HEK293 (cell line): ENCODE measurements around the gene RHOG.
A peak's percentile ranks its signal among the peaks of the same experiment; 100 is the strongest.

ENCODE experiments used
- EGR2 ChIP-seq: fragments of 450-650 bp; formaldehyde crosslinking; IDR thresholded peaks from 2 replicates; pipeline ENCODE4 v1.5.1; 2016; ENCODE audit warnings: low read depth, missing biosample characterization, missing genetic modification characterization
- FEZF1 ChIP-seq: fragments of 450-650 bp; formaldehyde crosslinking; IDR thresholded peaks from 2 replicates; pipeline ENCODE4 v1.5.1; 2016; ENCODE audit warnings: missing biosample characterization, missing genetic modification characterization
- GLIS1 ChIP-seq: fragments of 450-650 bp; formaldehyde crosslinking; IDR thresholded peaks from 2 replicates; pipeline ENCODE4 v1.5.1; 2016; ENCODE audit warnings: missing biosample characterization, missing genetic modification characterization
- HOXD13 ChIP-seq: sonication (generic); formaldehyde crosslinking; IDR thresholded peaks from 2 replicates; pipeline ENCODE4 v1.8.0; 2022; ENCODE audit warnings: missing genetic modification reagents, borderline replicate concordance
- KLF10 ChIP-seq: fragments of 450-650 bp; IDR thresholded peaks from 2 replicates; pipeline ENCODE4 v1.5.1; 2018; ENCODE audit warnings: missing biosample characterization, mild to moderate bottlenecking, missing genetic modification characterization
- KLF9 ChIP-seq: fragments of 450-650 bp; formaldehyde crosslinking; IDR thresholded peaks from 2 replicates; pipeline ENCODE4 v1.5.1; 2016; ENCODE audit warnings: missing biosample characterization, missing genetic modification characterization, low read depth
- PATZ1 ChIP-seq: fragments of 450-650 bp; formaldehyde crosslinking; IDR thresholded peaks from 2 replicates; pipeline ENCODE4 v1.5.1; 2016; ENCODE audit warnings: missing biosample characterization, missing genetic modification characterization
- PBX3 ChIP-seq: sonication (generic); formaldehyde crosslinking; IDR thresholded peaks from 2 replicates; pipeline ENCODE4 v1.8.1; 2022; ENCODE audit warnings: mild to moderate bottlenecking, moderate library complexity, missing genetic modification reagents
- SETDB1 ChIP-seq: IDR thresholded peaks from one replicate; pipeline ENCODE4 v1.6.1; 2017; ENCODE audit warnings: mild to moderate bottlenecking, low read length, moderate library complexity, mixed read lengths; ENCODE audit not compliant: insufficient read length
- SP3 ChIP-seq: fragments of 450-650 bp; formaldehyde crosslinking; IDR thresholded peaks from 2 replicates; pipeline ENCODE4 v1.5.1; 2016; ENCODE audit warnings: missing biosample characterization, missing genetic modification characterization
- TRIM28 ChIP-seq: IDR thresholded peaks from 2 replicates; pipeline ENCODE4 v1.6.1; 2011; ENCODE audit warnings: low read length, control low read depth, borderline replicate concordance
- ZBTB11 ChIP-seq: fragments of 450-650 bp; formaldehyde crosslinking; conservative IDR thresholded peaks from 2 replicates; pipeline ENCODE4 v1.5.1; 2016; ENCODE audit warnings: low read depth, missing biosample characterization, missing genetic modification characterization
- ZBTB26 ChIP-seq: fragments of 450-650 bp; formaldehyde crosslinking; optimal IDR thresholded peaks from 2 replicates; pipeline ENCODE3; 2016; ENCODE audit warnings: missing biosample characterization, mild to moderate bottlenecking, missing genetic modification characterization
- ZBTB48 ChIP-seq: fragments of 450-650 bp; formaldehyde crosslinking; IDR thresholded peaks from 2 replicates; pipeline ENCODE4 v1.5.1; 2016; ENCODE audit warnings: missing biosample characterization, missing genetic modification characterization
- ZFP3 ChIP-seq: fragments of 450-650 bp; formaldehyde crosslinking; IDR thresholded peaks from 2 replicates; pipeline ENCODE4 v1.5.1; 2016; ENCODE audit warnings: low read depth, missing biosample characterization, missing genetic modification characterization
- ZFP69B ChIP-seq: fragments of 450-650 bp; formaldehyde crosslinking; IDR thresholded peaks from 2 replicates; pipeline ENCODE4 v1.5.1; 2016; ENCODE audit warnings: missing biosample characterization, missing genetic modification characterization
- ZIC2 ChIP-seq: fragments of 450-650 bp; formaldehyde crosslinking; IDR thresholded peaks from 2 replicates; pipeline ENCODE4 v1.5.1; 2016; ENCODE audit warnings: missing biosample characterization, missing genetic modification characterization
- ZNF2 ChIP-seq: fragments of 450-650 bp; formaldehyde crosslinking; IDR thresholded peaks from 2 replicates; pipeline ENCODE4 v1.5.1; 2016; ENCODE audit warnings: missing biosample characterization, missing genetic modification characterization
- ZNF302 ChIP-seq: fragments of 450-650 bp; formaldehyde crosslinking; IDR thresholded peaks from 2 replicates; pipeline ENCODE4 v1.5.1; 2016; ENCODE audit warnings: missing biosample characterization, missing genetic modification characterization, low read depth
- ZNF324 ChIP-seq: fragments of 450-650 bp; formaldehyde crosslinking; IDR thresholded peaks from 2 replicates; pipeline ENCODE4 v1.5.1; 2016; ENCODE audit warnings: missing biosample characterization, missing genetic modification characterization
- ZNF37A ChIP-seq: fragments of 450-650 bp; IDR thresholded peaks from 2 replicates; pipeline ENCODE4 v1.5.1; 2018; ENCODE audit warnings: missing biosample characterization, missing genetic modification characterization
- ZNF391 ChIP-seq: fragments of 450-650 bp; formaldehyde crosslinking; IDR thresholded peaks from 2 replicates; pipeline ENCODE4 v1.5.1; 2016; ENCODE audit warnings: low read depth, missing biosample characterization, missing genetic modification characterization, borderline replicate concordance
- ZNF48 ChIP-seq: fragments of 450-650 bp; formaldehyde crosslinking; IDR thresholded peaks from 2 replicates; pipeline ENCODE4 v1.5.1; 2016; ENCODE audit warnings: missing biosample characterization, missing genetic modification characterization
- ZNF488 ChIP-seq: fragments of 450-650 bp; formaldehyde crosslinking; IDR thresholded peaks from 2 replicates; pipeline ENCODE4 v1.5.1; 2016; ENCODE audit warnings: missing biosample characterization, missing genetic modification characterization
- ZNF501 ChIP-seq: fragments of 450-650 bp; formaldehyde crosslinking; IDR thresholded peaks from 2 replicates; pipeline ENCODE4 v1.5.1; 2016; ENCODE audit warnings: missing biosample characterization, missing genetic modification characterization
- ZNF580 ChIP-seq: fragments of 450-650 bp; formaldehyde crosslinking; IDR thresholded peaks from 2 replicates; pipeline ENCODE4 v1.5.1; 2016; ENCODE audit warnings: missing biosample characterization, missing genetic modification characterization
- ZNF621 ChIP-seq: fragments of 450-650 bp; formaldehyde crosslinking; IDR thresholded peaks from 2 replicates; pipeline ENCODE4 v1.5.1; 2017; ENCODE audit warnings: missing biosample characterization, missing genetic modification characterization
- ZNF658 ChIP-seq: fragments of 450-650 bp; formaldehyde crosslinking; IDR thresholded peaks from 2 replicates; pipeline ENCODE4; 2016; ENCODE audit warnings: missing biosample characterization, missing genetic modification characterization
- ZNF660 ChIP-seq: fragments of 450-650 bp; IDR thresholded peaks from 2 replicates; pipeline ENCODE4 v1.5.1; 2018; ENCODE audit warnings: missing biosample characterization, mild to moderate bottlenecking, missing genetic modification characterization
- ZNF664 ChIP-seq: fragments of 450-650 bp; formaldehyde crosslinking; IDR thresholded peaks from 2 replicates; pipeline ENCODE4 v1.5.1; 2016; ENCODE audit warnings: missing biosample characterization, missing genetic modification characterization
- ZNF747 ChIP-seq: fragments of 450-650 bp; formaldehyde crosslinking; IDR thresholded peaks from 2 replicates; pipeline ENCODE4 v1.5.1; 2016; ENCODE audit warnings: missing biosample characterization, missing genetic modification characterization
- ZNF777 ChIP-seq: fragments of 450-650 bp; formaldehyde crosslinking; IDR thresholded peaks from 2 replicates; pipeline ENCODE4 v1.5.1; 2017; ENCODE audit warnings: missing biosample characterization, missing genetic modification characterization, borderline replicate concordance

Gene RHOG

GRCh38 chr11:3854977-3855807, 14.4 kb upstream of the RHOG start, which contains the start of gene STIM1 (continued):
- peak; percentile 93 for TF ChIP-seq PATZ1 (tag by site-specific recombination)
- peak; percentile 51; the same call in 1 of the 2 replicates for TF ChIP-seq ZNF660 (tag by site-specific recombination)
- TF ChIP-seq EGR2 (tag by site-specific recombination) = 0 out of 2 replicates have a peak, but pooled peaks have one; percentile 32
- TF ChIP-seq KLF10 (tag by site-specific recombination) = 0 out of 2 replicates have a peak, but pooled peaks have one; percentile 26
- no peak for TF ChIP-seq ZNF488 (tag by site-specific recombination)
- TF ChIP-seq FEZF1 (tag by site-specific recombination) = no peak
- TF ChIP-seq ZBTB48 (tag by site-specific recombination) = peak; percentile 33; the same call in 1 of the 2 replicates
- TF ChIP-seq TRIM28 = 0 out of 2 replicates have a peak, but pooled peaks have one; percentile 9
- TF ChIP-seq SP3 (tag by site-specific recombination) = peak; percentile 63
- no peak for TF ChIP-seq ZNF621 (tag by site-specific recombination)
- TF ChIP-seq ZNF777 (tag by site-specific recombination) = peak; percentile 79; the same call in 1 of the 2 replicates
- TF ChIP-seq ZNF580 (tag by site-specific recombination) = no peak
- no peak for TF ChIP-seq ZNF37A
- TF ChIP-seq ZIC2 (tag by site-specific recombination) = peak; percentile 36
- no peak for TF ChIP-seq ZBTB11 (tag by site-specific recombination)
- TF ChIP-seq ZNF658 (tag by site-specific recombination) = no peak
- TF ChIP-seq ZFP3 (tag by site-specific recombination) = no peak
- TF ChIP-seq KLF9 (tag by site-specific recombination) = 0 out of 2 replicates have a peak, but pooled peaks have one; percentile 11
- no peak; the same call in 1 of the 2 replicates for TF ChIP-seq PBX3 (CRISPR knock-in tag)
- no peak for TF ChIP-seq ZFP69B (tag by site-specific recombination)
- peak; percentile 76 for TF ChIP-seq ZBTB26
- TF ChIP-seq ZNF501 = peak; percentile 47; the same call in 1 of the 2 replicates
- TF ChIP-seq SETDB1 = no peak
- peak; percentile 90 for TF ChIP-seq ZNF2 (tag by site-specific recombination)
- peak; percentile 32; the same call in 1 of the 2 replicates for TF ChIP-seq GLIS1 (tag by site-specific recombination)
- no peak for TF ChIP-seq ZNF324 (tag by site-specific recombination)
- TF ChIP-seq ZNF664 = no peak
- no peak for TF ChIP-seq ZNF391 (tag by site-specific recombination)
- no peak for TF ChIP-seq ZNF302 (tag by site-specific recombination)
- TF ChIP-seq ZNF747 = no peak
- no peak for TF ChIP-seq HOXD13 (CRISPR knock-in tag)
- no peak for TF ChIP-seq ZNF48 (tag by site-specific recombination)
